ENCODE measurements around the gene GBF1. TPM values are rescaled to one million over a fixed set of nuclear protein-coding genes. Genes with fewer than 3 reads are reported as not detected.

The GBF1 gene
- total RNA-seq, 1 experiment from 2014 or later, result 23.7 TPM

DNA sequence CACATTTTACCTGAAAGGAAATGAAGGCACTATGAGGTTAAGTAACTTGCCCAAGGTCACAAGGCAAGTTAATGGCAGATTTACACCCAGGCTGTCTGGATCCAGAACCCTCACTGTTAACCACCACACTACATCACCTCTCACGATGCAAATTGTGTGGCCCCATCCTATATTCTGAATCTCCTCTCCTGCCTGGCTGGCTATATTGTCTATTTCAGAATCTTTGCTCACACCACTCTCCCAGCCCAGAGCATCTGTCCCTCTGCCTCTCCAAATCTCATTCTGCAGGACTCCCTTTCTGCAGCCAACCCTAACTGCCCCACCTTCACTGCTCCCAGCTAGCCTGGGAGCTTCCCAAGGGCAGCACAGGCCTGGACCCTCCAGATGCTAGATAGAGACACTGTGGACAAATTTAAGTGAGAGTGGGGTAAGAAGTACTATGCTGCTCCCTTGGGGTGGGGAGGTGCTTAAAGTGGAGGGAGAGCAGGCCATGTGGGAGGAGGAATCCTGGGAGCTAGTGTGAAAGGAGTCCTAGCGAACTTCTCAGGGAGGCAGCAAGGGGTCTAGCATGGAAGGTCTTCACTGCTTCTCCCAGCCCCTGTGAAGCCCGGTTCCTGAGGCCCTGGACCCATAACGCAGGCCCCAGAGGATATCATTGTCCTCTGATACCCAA lies 186.3 kb downstream of the GBF1 start:
- peaks cover 9% of the 10 kb centered on the region for H3K23me2 ChIP-seq (ENCODE audit: insufficient read length, low read depth, low read length, poor library complexity, severe bottlenecking)
- no peak for DNase-seq
- TF ChIP-seq, protein P1, sequence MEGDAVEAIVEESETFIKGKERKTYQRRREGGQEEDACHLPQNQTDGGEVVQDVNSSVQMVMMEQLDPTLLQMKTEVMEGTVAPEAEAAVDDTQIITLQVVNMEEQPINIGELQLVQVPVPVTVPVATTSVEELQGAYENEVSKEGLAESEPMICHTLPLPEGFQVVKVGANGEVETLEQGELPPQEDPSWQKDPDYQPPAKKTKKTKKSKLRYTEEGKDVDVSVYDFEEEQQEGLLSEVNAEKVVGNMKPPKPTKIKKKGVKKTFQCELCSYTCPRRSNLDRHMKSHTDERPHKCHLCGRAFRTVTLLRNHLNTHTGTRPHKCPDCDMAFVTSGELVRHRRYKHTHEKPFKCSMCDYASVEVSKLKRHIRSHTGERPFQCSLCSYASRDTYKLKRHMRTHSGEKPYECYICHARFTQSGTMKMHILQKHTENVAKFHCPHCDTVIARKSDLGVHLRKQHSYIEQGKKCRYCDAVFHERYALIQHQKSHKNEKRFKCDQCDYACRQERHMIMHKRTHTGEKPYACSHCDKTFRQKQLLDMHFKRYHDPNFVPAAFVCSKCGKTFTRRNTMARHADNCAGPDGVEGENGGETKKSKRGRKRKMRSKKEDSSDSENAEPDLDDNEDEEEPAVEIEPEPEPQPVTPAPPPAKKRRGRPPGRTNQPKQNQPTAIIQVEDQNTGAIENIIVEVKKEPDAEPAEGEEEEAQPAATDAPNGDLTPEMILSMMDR (conservative IDR thresholded peaks at IDR 0.05), result no peak

More for the DNA sequence above, 186.3 kb downstream of the GBF1 start:
- no CpG with 5 or more reads among the region's 4 CpGs for WGBS (ENCODE audit: extremely low coverage, insufficient read length, low lambda C conversion rate)
- no peak overlapping the region for H2BK15ac ChIP-seq (ENCODE audit: low read depth, low read length)
- H2AK5ac ChIP-seq (ENCODE audit: insufficient read length, low read length), result no peak overlapping the region
- no peak overlapping the region for H3K23ac ChIP-seq (ENCODE audit: insufficient read length, low read depth, low read length)
- peaks cover 16 to 34% of the 10 kb centered on the region in 2 experiments for H3K4me1 Mint-ChIP-seq
- no peak overlapping the region for H2BK120ac ChIP-seq (ENCODE audit: low read depth, low read length, poor library complexity, severe bottlenecking)
- H2BK5ac ChIP-seq (ENCODE audit: insufficient read length, low read length), result no peak overlapping the region
- H3K79me1 ChIP-seq (ENCODE audit: insufficient read depth, low read depth, low read length, poor library complexity, severe bottlenecking), result no peaks in the 10 kb centered on the region
- H4K91ac ChIP-seq (ENCODE audit: insufficient read length, low read depth, low read length), result no peak overlapping the region
- no peak overlapping the region for H2AFZ ChIP-seq (ENCODE audit: low read length)
- H3K4me3 Mint-ChIP-seq, result peak overlapping the region; percentile 89 to 97
- no peak overlapping the region for H3T11ph ChIP-seq (ENCODE audit: low read length)
- peak overlapping the region; percentile 33 to 94 (median 68); a peak in 6 of 7 replicates for H3K27ac Mint-ChIP-seq
- H3K18ac ChIP-seq (ENCODE audit: insufficient read length, low read depth, low read length), result peak overlapping the region; percentile 76
- H4K20me1 ChIP-seq (ENCODE audit: control insufficient read depth, insufficient read depth, insufficient read length), result no peaks in the 10 kb centered on the region
- H2BK12ac ChIP-seq (ENCODE audit: insufficient read length, low read depth, low read length), result no peak overlapping the region
- H4K8ac ChIP-seq (replicated peaks; ENCODE audit: insufficient read length, low read depth, low read length), result no peak overlapping the region
- H3K79me2 ChIP-seq (ENCODE audit: insufficient read depth, low read length), result no peaks in the 10 kb centered on the region
- H4K5ac ChIP-seq (ENCODE audit: insufficient read length, low read depth, low read length), result no peak overlapping the region
- H3K36me3 Mint-ChIP-seq (ENCODE audit: insufficient read depth in 1 of 3, low read depth in 3 of 3), result 0 out of 7 replicates have a peak, but pooled peaks cover 0 to 1% (median 0%) of the 10 kb centered on the region in 3 experiments
- H3K9ac ChIP-seq (ENCODE audit: extremely low read depth, insufficient read length, low read length), result peak overlapping the region; percentile 91
- no peak overlapping the region for H3K4ac ChIP-seq (ENCODE audit: low read depth, low read length)
- no peak overlapping the region for H3K56ac ChIP-seq (ENCODE audit: insufficient read length, low read depth, low read length)
- H3K27me3 ChIP-seq (ENCODE audit: insufficient read depth, low read length), result peaks cover 27% of the 10 kb centered on the region; the same call in 1 of the 2 replicates
- H3K14ac ChIP-seq (ENCODE audit: insufficient read depth, low read length), result peak overlapping the region; percentile 71; the same call in 1 of the 2 replicates
- no peaks in the 10 kb centered on the region for H3K9me3 ChIP-seq (ENCODE audit: control insufficient read depth, low read depth, low read length)
- no peak overlapping the region for H2BK20ac ChIP-seq (ENCODE audit: low read depth, low read length, poor library complexity, severe bottlenecking)
- H3K9me3 Mint-ChIP-seq, result no peaks in the 10 kb centered on the region; a peak in 1 of 5 replicates
- peaks cover 46% of the 10 kb centered on the region for H3K27me3 Mint-ChIP-seq (ENCODE audit: low read depth)
- H3K4me2 ChIP-seq (ENCODE audit: insufficient read depth, insufficient read length, low read length), result peak overlapping the region; percentile 89
- no peak overlapping the region for H3K27ac ChIP-seq (ENCODE audit: insufficient read length, low read depth, low read length)
- peaks cover 5% of the 10 kb centered on the region; the same call in 1 of the 2 replicates for H3K4me1 ChIP-seq (ENCODE audit: insufficient read depth, low read length)

Other genes starting within 250 kb of the GBF1 start
- 18.5 and 20.4 TPM in 2 replicates for gene ARMH3, start 189.4 kb upstream of the GBF1 start, total RNA-seq (2021)
- gene HPS6, start 180.2 kb upstream of the GBF1 start, total RNA-seq (2021), result 18.4 and 18.7 TPM in 2 replicates
- 79.2 and 80.5 TPM in 2 replicates for gene LDB1, start 125.2 kb upstream of the GBF1 start, total RNA-seq (2021)
- 111 and 121 TPM in 2 replicates for gene PPRC1, start 112.5 kb upstream of the GBF1 start, total RNA-seq (2021)
- gene NOLC1, start 93.1 kb upstream of the GBF1 start, total RNA-seq (2021), result 168 and 171 TPM in 2 replicates
- gene ELOVL3, start 19.2 kb upstream of the GBF1 start, total RNA-seq (2021), result not detected in 2 replicates
- not detected in 2 replicates for gene PITX3, start 4.0 kb upstream of the GBF1 start, total RNA-seq (2021)
- 21.0 and 23.7 TPM in 2 replicates for gene NFKB2, start 150.2 kb downstream of the GBF1 start, total RNA-seq (2021)
- 3.4 and 3.6 TPM in 2 replicates for gene PSD, start 173.3 kb downstream of the GBF1 start, total RNA-seq (2021)
- gene FBXL15, start 175.3 kb downstream of the GBF1 start, total RNA-seq (2021), result 8.4 and 9.1 TPM in 2 replicates
- gene CUEDC2, start 187.0 kb downstream of the GBF1 start, total RNA-seq (2021), result 41.2 and 43.0 TPM in 2 replicates
- not detected in 2 replicates for gene C10orf95, start 206.0 kb downstream of the GBF1 start, total RNA-seq (2021)